Endothelial cell (in vitro differentiated cells): ENCODE data around the gene C5orf22. TPM values are rescaled to one million over a fixed set of nuclear protein-coding genes. Genes with fewer than 3 reads are reported as not detected.

ENCODE experiments used
- DNase-seq: peaks from one replicate; pipeline ENCODE4 v3.0.0; 2021; ENCODE audit warnings: low spot score
- H3K27ac Mint-ChIP-seq: one replicate; pipeline ENCODE4 v1.8.0; 2021; ENCODE audit warnings: mixed read lengths, inconsistent platforms; ENCODE audit not compliant: unreplicated experiment
- H3K27me3 Mint-ChIP-seq: one replicate; pipeline ENCODE4 v1.8.0; 2021; ENCODE audit warnings: mild to moderate bottlenecking, moderate library complexity, mixed read lengths, inconsistent platforms; ENCODE audit not compliant: unreplicated experiment
- H3K36me3 Mint-ChIP-seq: one replicate; pipeline ENCODE4 v1.8.0; 2021; ENCODE audit warnings: mild to moderate bottlenecking, low read depth, mixed read lengths, inconsistent platforms; ENCODE audit not compliant: unreplicated experiment
- H3K4me1 Mint-ChIP-seq: one replicate; pipeline ENCODE4 v1.8.0; 2021; ENCODE audit warnings: mild to moderate bottlenecking, mixed read lengths, inconsistent platforms; ENCODE audit not compliant: unreplicated experiment
- H3K4me3 Mint-ChIP-seq: one replicate; pipeline ENCODE4 v1.8.0; 2021; ENCODE audit warnings: mild to moderate bottlenecking, mixed read lengths, inconsistent platforms; ENCODE audit not compliant: unreplicated experiment
- H3K9me3 Mint-ChIP-seq: one replicate; pipeline ENCODE4 v1.8.0; 2021; ENCODE audit warnings: mixed read lengths, inconsistent platforms; ENCODE audit not compliant: unreplicated experiment
- CTCF ChIP-seq: fragments of 200-600 bp; sonication (generic); IDR thresholded peaks from one replicate; pipeline ENCODE4 v1.5.0; 2021; ENCODE audit warnings: antibody characterized with exemption; ENCODE audit not compliant: unreplicated experiment
- total RNA-seq: library from RNA; stranded (reverse); fragmentation: NEBNext Ultra II Directional; extraction: Animal tissue kit (Norgen Biotek cat#: 25700); gene quantifications from one replicate; pipeline ENCODE4 v1.2.1, GENCODE V29; 2021; ENCODE audit not compliant: unreplicated experiment

Gene C5orf22
- total RNA-seq, 1 donor from 2014 or later: 26.0 TPM

- DNase-seq: no peak
- H3K27me3 Mint-ChIP-seq: peaks cover 4% of the 10 kb centered on the region
- H3K4me1 Mint-ChIP-seq: peaks cover 15% of the 10 kb centered on the region
- no peak overlapping the region for H3K4me3 Mint-ChIP-seq
- no peaks in the 10 kb centered on the region for H3K9me3 Mint-ChIP-seq
- H3K36me3 Mint-ChIP-seq: peaks cover 33% of the 10 kb centered on the region
- H3K27ac Mint-ChIP-seq: peak overlapping the region; percentile 89
- no peak for TF ChIP-seq CTCF
These were observed 39.2 kb upstream of the C5orf22 start for GRCh38 chr5:31492869-31493268.

DNA sequence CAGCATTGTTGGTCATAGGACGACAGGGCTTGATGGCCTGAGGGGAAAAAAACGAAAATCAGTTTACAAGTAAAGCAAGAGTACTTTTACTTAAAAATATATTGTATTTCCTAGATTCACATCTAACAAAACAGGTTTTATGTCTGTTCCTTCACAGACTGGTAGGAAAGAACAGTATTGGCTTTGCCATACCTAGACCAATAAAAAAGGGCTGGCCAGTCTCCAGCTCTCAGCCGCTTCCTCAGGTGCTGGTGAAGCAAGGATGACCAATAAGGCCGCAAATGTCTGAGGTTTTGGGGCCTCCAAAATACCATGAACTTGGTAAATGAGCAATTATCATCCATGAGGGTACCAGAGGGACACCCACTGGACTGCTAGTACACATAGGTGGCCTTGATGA is 36.8 kb upstream of the C5orf22 start:
- DNase-seq: no peak
- peaks cover 4% of the 10 kb centered on the region for H3K27me3 Mint-ChIP-seq
- H3K4me1 Mint-ChIP-seq: peaks cover 21% of the 10 kb centered on the region
- no peak overlapping the region for H3K27ac Mint-ChIP-seq
- peak overlapping the region; percentile 73 for H3K4me3 Mint-ChIP-seq
- H3K36me3 Mint-ChIP-seq: peaks cover 32% of the 10 kb centered on the region
- H3K9me3 Mint-ChIP-seq: no peaks in the 10 kb centered on the region
- no peak for TF ChIP-seq CTCF

GRCh38 chr5:31496301-31496700 is 35.8 kb upstream of the C5orf22 start:
- Mint-ChIP-seq H3K27me3 (peaks cover 4% of the 10 kb centered on the region), H3K4me3 (no peak overlapping the region), H3K4me1 (peaks cover 24% of the 10 kb centered on the region), H3K36me3 (peaks cover 36% of the 10 kb centered on the region), H3K9me3 (no peaks in the 10 kb centered on the region), H3K27ac (no peak overlapping the region)
- DNase-seq: no peak
- TF ChIP-seq CTCF: no peak

DNA sequence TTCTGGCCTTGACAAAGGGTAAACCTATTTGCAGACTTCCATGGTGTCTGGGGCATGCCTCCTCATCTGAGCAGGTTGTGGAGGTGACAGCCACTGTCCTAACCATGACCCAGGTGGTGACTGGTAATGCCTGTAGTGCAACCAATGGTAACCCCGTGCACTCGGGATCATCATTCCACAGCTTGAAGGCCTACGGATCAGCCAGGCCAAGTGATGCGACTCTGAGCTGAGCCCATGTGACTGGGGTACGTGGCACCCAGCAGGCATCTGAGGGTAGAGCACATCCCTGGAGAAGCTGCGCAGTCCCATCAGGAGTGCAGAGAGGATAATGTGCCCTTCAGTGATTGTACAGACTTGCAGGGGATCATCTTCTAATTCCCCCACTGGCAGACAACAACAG is 35.2 kb upstream of the C5orf22 start:
- Mint-ChIP-seq H3K27ac (no peak overlapping the region), H3K27me3 (peaks cover 4% of the 10 kb centered on the region), H3K4me1 (peaks cover 24% of the 10 kb centered on the region), H3K4me3 (no peak overlapping the region), H3K9me3 (no peaks in the 10 kb centered on the region), H3K36me3 (peaks cover 41% of the 10 kb centered on the region)
- DNase-seq: no peak
- no peak for TF ChIP-seq CTCF

- H3K4me3 Mint-ChIP-seq: no peak overlapping the region
- no peaks in the 10 kb centered on the region for H3K9me3 Mint-ChIP-seq
- DNase-seq: no peak
- H3K36me3 Mint-ChIP-seq: peaks cover 49% of the 10 kb centered on the region
- peaks cover 4% of the 10 kb centered on the region for H3K27me3 Mint-ChIP-seq
- no peak overlapping the region for H3K27ac Mint-ChIP-seq
- no peak for TF ChIP-seq CTCF
- H3K4me1 Mint-ChIP-seq: peaks cover 9% of the 10 kb centered on the region
These were observed 31.8 kb upstream of the C5orf22 start for GRCh38 chr5:31500256-31500655.
